Heart left ventricle (tissue), 16 donors: ENCODE data around the gene TEN1. TPM values are rescaled to one million over a fixed set of nuclear protein-coding genes. Genes with fewer than 3 reads are reported as not detected.

ENCODE experiments used
- ATAC-seq, 4 donors: fragments of 200-7000 bp; cut with Tn5 transposase; one replicate each; pipeline ENCODE4 v1.9.1; 2020 to 2022; ENCODE audit warnings: moderate library complexity in 4 of 4, mild to moderate bottlenecking in 3 of 4, moderate number of reproducible peaks in 1 of 4
- DNase-seq, 5 donors: peaks; one replicate each; pipeline ENCODE4 v3.0.0-alpha.2; 2020
- H3K27ac ChIP-seq, 12 donors: fragments of 200-600 bp; sonication (generic) in 4 of 12; one replicate each; pipeline versions ENCODE4 v1.5.0 to v1.8.0; 2016 to 2022; ENCODE audit warnings: mild to moderate bottlenecking in 2 of 12
- H3K27me3 ChIP-seq, 9 donors: fragments of 200-600 bp; sonication (generic) in 2 of 9; one replicate each; pipeline versions ENCODE4 v1.5.1 to v1.8.0; 2016 to 2022; ENCODE audit warnings: mild to moderate bottlenecking in 3 of 9
- H3K36me3 ChIP-seq, 9 donors: fragments of 200-600 bp; sonication (generic) in 2 of 9; one replicate each; pipeline versions ENCODE4 v1.5.0 to v1.8.0; 2018 to 2022; ENCODE audit warnings: mild to moderate bottlenecking in 2 of 9
- H3K4me1 ChIP-seq, 12 donors: fragments of 200-600 bp; sonication (generic) in 4 of 12; one replicate each; pipeline versions ENCODE4 v1.5.0 to v1.8.0; 2016 to 2022; ENCODE audit warnings: mild to moderate bottlenecking in 3 of 12
- H3K4me3 ChIP-seq, 12 donors: fragments of 200-600 bp; sonication (generic) in 4 of 12; one replicate each; pipeline versions ENCODE4 v1.5.0 to v1.8.0; 2017 to 2022; ENCODE audit warnings: mild to moderate bottlenecking in 9 of 12, moderate library complexity in 4 of 12
- H3K9me3 ChIP-seq, 12 donors: fragments of 200-600 bp; sonication (generic) in 4 of 12; one replicate each; pipeline versions ENCODE4 v1.5.0 to v1.8.0; 2016 to 2022; ENCODE audit warnings: mild to moderate bottlenecking in 1 of 12
- CTCF ChIP-seq, 12 donors: fragments of 200-600 bp; sonication (generic) in 4 of 12; IDR thresholded peaks; one replicate each; pipeline versions ENCODE4 v1.5.0 to v1.8.0; 2018 to 2022; ENCODE audit warnings: antibody characterized with exemption in 12 of 12, mild to moderate bottlenecking in 5 of 12
- POLR2A ChIP-seq, 2 donors: fragments of 450-650 bp; IDR thresholded peaks; one replicate each; pipeline ENCODE4 v1.6.1; 2017; ENCODE audit warnings: antibody characterized with exemption in 2 of 2, mild to moderate bottlenecking in 2 of 2, moderate library complexity in 2 of 2
- WGBS, 4 donors: extraction: QIAGEN DNeasy Blood & Tissue Kit in 2 of 4; methylation state at CpG; one replicate each; pipeline versions ENCODE4 v1.1.5 to v1.1.7; 2013 to 2018; 5-methylcytosine and 5-hydroxymethylcytosine counted together
- intact Hi-C, 10 donors: fragments of 100-400 bp; cut with DNase I; formaldehyde crosslinking; loops; one replicate each; pipeline versions ENCODE4 v1.11.1 to v1.14.2; 2022
- polyA plus RNA-seq, 2 donors: library from polyadenylated mRNA; stranded (reverse); fragments of 200-250 nt; gene quantifications; one replicate each; pipeline ENCODE4 v1.2.3, GENCODE V29; 2013
- total RNA-seq, 9 donors: library from RNA; depleted of rRNA in 2 of 9; stranded (reverse); fragments of >200 nt in 2 of 9; fragmentation: NEBNext Ultra II Directional in 3 of 9; extraction: Animal tissue kit (Norgen Biotek cat#: 25700) in 3 of 9; gene quantifications; one replicate each; pipeline versions ENCODE4 v1.1.0 to v1.2.4, GENCODE V29; 2016 to 2023
- donor health status: ischemic (EF 13 %, LVEDD 7.1; RV severe dilation, severe dysfunction).
- donor health status: healthy with polysubstance abuse.
- donor health status: DM: no; HTN: yes; CAD: no.
- donor health status: DM: no; HTN: no; CAD: no.
- donor health status: ischemic (EF 25% LVEDD 6.9; RV normal size, moderate dysfunction).
- donor health status: ischemic (EF 25% LVEDD 5.7; RV mildly dilated, moderate dysfunction).
- donor health status: healthy.
- donor health status: DM: yes; HTN: yes; CAD: no.
- donor health status: ischemic (EF 35%, LVEDD 5.7; RV mildly dilated, moderate dysfunction).
- donor health status: nonischemic (EF 11% LVEDD 7.7; RV severe dilation, severe dysfunction).
- donor health status: DM: yes; HTN: yes; CAD: no.
- donor health status: PGD.
- donor health status: ischemic (EF 29% LVEDD 5.4; RV normal size, mild dysfunction).
- donor health status: nonischemic (EF 23%, LVEDD 6.1; RV moderate dilation, normal function).

Gene TEN1
- total and polyA plus RNA-seq, 11 donors: 3.3 to 22.1 (median 8.7) TPM

- 85 to 88% (median 87%) methylated on average over 9 of the region's 9 CpGs for WGBS, 4 donors
- Histone ChIP-seq H3K27me3 (no peaks in the 10 kb centered on the region), H3K9me3 (no peaks in the 10 kb centered on the region), H3K27ac (no peak overlapping the region), H3K4me1 (peaks cover 0 to 6% (median 0%) of the 10 kb centered on the region in 12 donors), H3K36me3 (peaks cover 5 to 100% (median 98%) of the 10 kb centered on the region in 9 donors), H3K4me3 (no peak overlapping the region)
- no peak for ATAC-seq
- DNase-seq: no peak
- TF ChIP-seq CTCF (IDR thresholded peaks at IDR 0.05) (no peak), POLR2A (IDR thresholded peaks at IDR 0.05) (no peak)
- intact Hi-C loops: no loop called here
These were observed 69.7 kb downstream of the TEN1 start for GRCh38 chr17:76048711-76049110.

- H3K4me1 ChIP-seq: peaks cover 0 to 6% (median 0%) of the 10 kb centered on the region in 12 donors
- no peak overlapping the region for H3K27ac ChIP-seq
- no peaks in the 10 kb centered on the region for H3K9me3 ChIP-seq
- ATAC-seq (no peak), DNase-seq (no peak)
- whole genome bisulfite sequencing, 4 donors: 85 to 86% (median 86%) methylated on average over 3 of the region's 3 CpGs
- intact Hi-C loops: no loop called here
- H3K27me3 ChIP-seq: no peaks in the 10 kb centered on the region
- peaks cover 3 to 100% (median 98%) of the 10 kb centered on the region in 9 donors for H3K36me3 ChIP-seq
- TF ChIP-seq CTCF (IDR thresholded peaks at IDR 0.05): no peak
- no peak for TF ChIP-seq POLR2A (IDR thresholded peaks at IDR 0.05)
- H3K4me3 ChIP-seq: no peak overlapping the region
These were observed 70.2 kb downstream of the TEN1 start for GRCh38 chr17:76049239-76049638.

DNA sequence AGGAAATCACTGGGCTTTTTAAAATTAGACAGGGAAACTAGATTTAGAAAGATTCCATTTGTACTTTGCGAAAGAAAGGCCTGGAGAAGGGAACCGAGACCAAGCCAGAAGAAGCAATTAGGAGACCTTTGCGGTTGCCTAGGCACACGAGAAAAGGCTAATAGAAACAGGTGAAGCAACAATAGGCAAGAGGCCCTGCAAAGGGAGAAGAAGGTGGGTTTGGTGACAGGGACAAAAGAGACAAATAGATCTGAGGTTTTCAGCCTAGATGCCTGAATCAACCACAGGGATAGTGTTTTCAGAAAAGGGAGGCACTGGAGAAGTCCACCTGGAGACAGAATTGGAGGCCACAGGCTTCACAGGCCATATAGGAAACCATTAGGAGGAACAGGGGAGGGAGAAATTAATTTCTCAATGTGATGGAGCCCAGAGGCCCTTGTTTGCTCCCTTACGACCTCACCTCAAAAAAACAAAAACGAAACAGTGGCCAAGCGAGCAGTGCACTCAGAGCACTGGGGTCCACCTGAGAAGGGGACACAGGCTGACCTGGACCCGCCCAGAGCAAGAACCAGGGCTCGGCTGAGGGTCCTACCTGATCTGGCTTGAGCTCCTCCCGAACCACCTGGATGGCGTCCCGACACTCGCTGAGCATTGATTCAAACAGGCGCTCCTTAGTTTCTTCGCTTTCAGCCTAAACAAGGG is 70.9 kb downstream of the TEN1 start:
- peak overlapping the region in 1 of 12 donors; percentile 29 for H3K27ac ChIP-seq
- H3K9me3 ChIP-seq: no peaks in the 10 kb centered on the region
- H3K27me3 ChIP-seq: no peaks in the 10 kb centered on the region
- no peak for DNase-seq
- WGBS, 4 donors: 92 to 95% (median 94%) methylated on average over 15 of the region's 15 CpGs
- H3K4me1 ChIP-seq: peaks cover 0 to 6% (median 0%) of the 10 kb centered on the region in 12 donors
- no peak for TF ChIP-seq CTCF (IDR thresholded peaks at IDR 0.05)
- TF ChIP-seq POLR2A (IDR thresholded peaks at IDR 0.05): no peak
- H3K36me3 ChIP-seq: peaks cover 0 to 100% (median 98%) of the 10 kb centered on the region in 9 donors
- no peak for ATAC-seq
- intact Hi-C loops: no loop called here
- no peak overlapping the region for H3K4me3 ChIP-seq

Other genes starting within 250 kb of the TEN1 start
- gene GALK1, start 214.0 kb upstream of the TEN1 start, total RNA-seq: 10 to 100 TPM in 8 of 9 donors, 1 to 10 TPM in 1; 9.6 to 30.6 (median 16.5) TPM
- 10 to 100 TPM; 25.5 to 31.2 TPM for gene GALK1, start 214.0 kb upstream of the TEN1 start, polyA plus RNA-seq
- 10 to 100 TPM; 11.3 to 27.5 (median 16.3) TPM for gene UNK, start 194.4 kb upstream of the TEN1 start, total RNA-seq
- 10 to 100 TPM; 14.6 to 18.5 TPM for gene UNK, start 194.4 kb upstream of the TEN1 start, polyA plus RNA-seq
- 10 to 100 TPM in 2 of 9 donors, 1 to 10 TPM in 7; 2.1 to 28.5 (median 6.0) TPM for gene UNC13D, start 134.8 kb upstream of the TEN1 start, total RNA-seq
- 1 to 10 TPM; 4.5 to 5.8 TPM for gene UNC13D, start 134.8 kb upstream of the TEN1 start, polyA plus RNA-seq
- gene WBP2, start 123.9 kb upstream of the TEN1 start, total RNA-seq: 100 to 1,000 TPM; 134 to 311 (median 158) TPM
- gene WBP2, start 123.9 kb upstream of the TEN1 start, polyA plus RNA-seq: 100 to 1,000 TPM; 128 to 217 TPM
- gene TRIM47, start 100.7 kb upstream of the TEN1 start, total RNA-seq: 10 to 100 TPM; 20.3 to 53.4 (median 31.8) TPM
- gene TRIM47, start 100.7 kb upstream of the TEN1 start, polyA plus RNA-seq: 10 to 100 TPM; 20.1 to 23.3 TPM
- gene TRIM65, start 82.3 kb upstream of the TEN1 start, total RNA-seq: 10 to 100 TPM in 3 of 9 donors, 1 to 10 TPM in 6; 6.8 to 16.1 (median 9.5) TPM
- gene TRIM65, start 82.3 kb upstream of the TEN1 start, polyA plus RNA-seq: 10 to 100 TPM in 1 of 2 donors, 1 to 10 TPM in 1; 7.5 to 10.5 TPM
- gene MRPL38, start 74.4 kb upstream of the TEN1 start, total RNA-seq: 100 to 1,000 TPM in 5 of 9 donors, 10 to 100 TPM in 4; 54.8 to 126 (median 106) TPM
- 100 to 1,000 TPM in 1 of 2 donors, 10 to 100 TPM in 1; 79.7 to 111 TPM for gene MRPL38, start 74.4 kb upstream of the TEN1 start, polyA plus RNA-seq
- gene FBF1, start 38.2 kb upstream of the TEN1 start, total RNA-seq: 1 to 10 TPM; 1.5 to 5.4 (median 2.9) TPM
- gene FBF1, start 38.2 kb upstream of the TEN1 start, polyA plus RNA-seq: 1 to 10 TPM; 2.0 to 3.9 TPM
- 100 to 1,000 TPM in 2 of 9 donors, 10 to 100 TPM in 7; 65.5 to 117 (median 84.8) TPM for gene ACOX1, start 74 bp upstream of the TEN1 start, total RNA-seq
- 10 to 100 TPM; 19.5 to 28.7 TPM for gene ACOX1, start 74 bp upstream of the TEN1 start, polyA plus RNA-seq
- 1 to 10 TPM in 6 of 9 donors, under 1 TPM in 1, not detected in 2; 0.46 to 3.1 (median 1.5) TPM for gene CDK3, start 21.6 kb downstream of the TEN1 start, total RNA-seq
- 1 to 10 TPM; 1.6 to 3.6 TPM for gene CDK3, start 21.6 kb downstream of the TEN1 start, polyA plus RNA-seq
- gene EVPL, start 48.1 kb downstream of the TEN1 start, total RNA-seq: 1 to 10 TPM in 1 of 9 donors, under 1 TPM in 5, not detected in 3; 0.04 to 2.0 (median 0.09) TPM
- gene EVPL, start 48.1 kb downstream of the TEN1 start, polyA plus RNA-seq: under 1 TPM; 0.03 to 0.04 TPM
- gene SRP68, start 93.3 kb downstream of the TEN1 start, total RNA-seq: 10 to 100 TPM; 33.2 to 66.8 (median 59.4) TPM
- gene SRP68, start 93.3 kb downstream of the TEN1 start, polyA plus RNA-seq: 10 to 100 TPM; 26.8 to 80.0 TPM
- not detected for gene GALR2, start 95.5 kb downstream of the TEN1 start, total RNA-seq
- under 1 TPM in 1 of 2 donors, not detected in 1; 0.18 TPM for gene GALR2, start 95.5 kb downstream of the TEN1 start, polyA plus RNA-seq
- under 1 TPM in 1 of 9 donors, not detected in 8; 0.13 TPM for gene ZACN, start 99.9 kb downstream of the TEN1 start, total RNA-seq
- gene ZACN, start 99.9 kb downstream of the TEN1 start, polyA plus RNA-seq: 1 to 10 TPM in 1 of 2 donors, under 1 TPM in 1; 0.51 to 1.5 TPM
- gene EXOC7, start 124.5 kb downstream of the TEN1 start, total RNA-seq: 100 to 1,000 TPM in 1 of 9 donors, 10 to 100 TPM in 8; 64.4 to 107 (median 80.5) TPM
- gene EXOC7, start 124.5 kb downstream of the TEN1 start, polyA plus RNA-seq: 10 to 100 TPM; 39.7 to 62.5 TPM
- not detected for gene FOXJ1, start 162.0 kb downstream of the TEN1 start, total RNA-seq
- gene FOXJ1, start 162.0 kb downstream of the TEN1 start, polyA plus RNA-seq: not detected